HuH-7 (cell line): Measurements from ENCODE around the gene ZNF593OS.

Experiments
- DNase-seq: peaks from one replicate; pipeline ENCODE4 v3.0.0; 2011; ENCODE audit warnings: low spot score

Gene ZNF593OS

DNA sequence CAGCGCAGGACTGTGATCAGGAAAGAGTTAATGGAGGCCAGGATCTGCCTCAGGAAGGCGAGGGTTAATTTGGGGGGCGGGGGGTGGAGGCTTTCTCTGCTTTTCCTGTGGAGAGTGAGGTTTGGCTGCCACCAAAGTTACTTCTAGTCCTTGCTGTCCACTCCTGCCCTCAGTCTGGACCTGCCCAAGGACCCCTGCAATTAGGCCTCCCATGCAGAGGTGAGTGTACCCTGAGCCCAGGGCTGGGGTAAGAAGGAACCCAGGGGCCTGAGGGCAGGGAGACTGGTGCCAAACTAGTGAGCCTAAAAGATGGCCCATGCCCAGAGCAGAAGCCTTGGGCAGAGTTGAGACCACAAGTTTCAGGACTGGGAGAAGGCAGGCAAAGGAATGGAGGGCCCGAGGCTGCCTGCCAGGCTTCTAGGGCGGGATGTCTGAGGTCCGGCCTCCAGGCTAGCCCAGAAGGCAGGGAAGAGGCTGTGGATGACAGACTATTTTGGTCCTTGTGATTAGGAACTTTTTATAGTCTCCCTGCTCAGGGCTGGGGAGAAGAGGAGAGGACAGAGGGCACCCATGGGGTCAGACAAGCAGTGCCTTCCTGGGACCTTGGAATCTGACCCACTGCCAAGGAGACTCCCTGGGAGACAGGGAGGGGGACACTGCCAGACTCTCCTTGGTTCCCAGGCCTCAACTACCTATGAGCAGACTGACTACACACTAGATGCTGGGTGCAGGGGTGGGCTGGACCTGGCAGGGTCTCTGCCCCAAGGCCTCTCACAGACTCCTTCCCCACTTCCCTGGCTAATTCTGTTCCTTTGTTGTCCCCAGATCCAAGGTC, 12.5 kb downstream of the ZNF593OS start, which contains the start of gene FAM110D:
Gene FAM110D (plus strand): TSS at position 172 of the 835 bp plus-strand sequence. CDS start 2,213 bp downstream, outside the sequence.
- DNase-seq: no peak

GRCh38 chr1:26158271-26158907, 13.2 kb downstream of the ZNF593OS start:
- no peak for DNase-seq

DNA sequence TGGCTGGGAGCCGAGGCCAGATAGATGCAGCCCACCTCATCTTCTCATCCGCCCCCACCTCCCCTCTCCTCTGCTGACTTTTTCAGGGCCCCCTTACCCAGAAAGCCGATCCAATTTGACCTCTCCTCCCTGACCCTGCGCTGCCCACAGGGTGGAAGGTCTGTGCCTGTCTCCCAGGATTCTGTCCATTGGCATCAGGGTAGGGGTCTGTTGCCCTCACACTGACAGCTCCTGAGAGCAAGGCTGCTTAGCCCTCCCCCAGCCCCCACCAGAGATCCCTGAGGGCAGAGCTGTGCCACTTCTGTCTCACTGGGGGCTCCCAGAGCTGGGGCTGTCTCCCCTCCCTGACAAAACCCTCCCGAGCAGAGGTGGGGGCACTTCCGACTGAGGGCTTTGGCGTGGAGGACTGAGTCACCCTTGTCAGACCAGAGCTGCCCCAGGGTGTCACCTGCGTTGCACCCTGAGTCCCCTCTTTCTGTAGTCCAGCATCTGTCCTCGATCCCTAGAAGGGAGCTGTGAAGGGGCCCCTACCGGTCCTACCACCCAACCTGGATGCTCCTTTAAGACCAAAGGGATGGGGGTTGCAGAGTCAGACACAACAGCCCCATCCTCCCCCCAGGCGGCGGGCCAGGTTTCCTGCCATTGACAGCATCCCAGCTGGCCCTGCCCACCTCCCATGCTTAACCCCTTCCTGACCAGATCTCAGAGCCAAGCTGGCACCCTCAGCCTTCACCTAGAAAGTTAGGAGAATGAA, 15.2 kb downstream of the ZNF593OS start:
- no peak for DNase-seq

GRCh38 chr1:26155370-26156284, 16.0 kb downstream of the ZNF593OS start:
- no peak for DNase-seq

- no peak for DNase-seq
Observed at GRCh38 chr1:26154750-26155149, 16.9 kb downstream of the ZNF593OS start.

GRCh38 chr1:26153966-26154532, 17.6 kb downstream of the ZNF593OS start:
- DNase-seq: no peak

DNA sequence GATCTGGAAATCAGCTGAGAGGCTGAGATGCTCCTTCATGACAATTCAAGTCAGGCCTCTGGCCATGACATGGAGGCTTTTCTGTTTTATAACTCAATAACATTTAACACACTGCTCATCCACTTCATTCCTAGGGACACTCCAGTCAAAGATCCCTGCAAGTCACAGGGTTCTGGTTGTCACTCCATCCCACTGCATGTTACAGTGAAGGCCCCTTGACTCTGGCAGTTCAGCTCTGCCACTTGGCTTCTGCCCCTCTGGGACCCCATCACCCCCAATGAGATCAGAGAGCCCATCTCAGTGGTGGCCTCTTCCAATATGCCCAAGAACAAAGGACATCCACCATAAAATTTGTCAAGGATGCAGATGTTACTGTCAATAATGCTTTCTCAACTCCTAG, 22.7 kb downstream of the ZNF593OS start:
- DNase-seq: no peak

GRCh38 chr1:26145960-26146294, 25.7 kb downstream of the ZNF593OS start:
- DNase-seq: no peak

- DNase-seq: peak; percentile 67
Observed at GRCh38 chr1:26145041-26145959, 26.3 kb downstream of the ZNF593OS start.

DNA sequence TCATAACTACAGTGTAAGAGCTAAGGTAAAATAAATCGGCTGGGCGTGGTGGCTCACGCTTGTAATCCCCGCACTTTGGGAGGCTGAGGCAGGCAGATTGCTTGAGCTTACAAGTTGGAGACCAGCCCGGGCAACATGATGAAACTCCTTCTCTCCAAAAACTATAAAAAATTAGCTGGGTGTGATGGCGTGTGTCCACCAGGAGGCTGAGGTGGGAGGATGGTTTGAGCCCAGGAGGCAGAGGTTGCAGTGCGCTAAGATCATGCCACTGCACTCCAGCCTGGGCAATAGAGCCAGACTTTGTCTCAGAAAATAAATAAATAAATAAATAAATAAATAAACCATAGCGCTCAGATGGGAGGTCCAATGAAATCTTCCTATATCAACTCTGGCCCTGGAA, 29.5 kb downstream of the ZNF593OS start:
- DNase-seq: no peak

DNA sequence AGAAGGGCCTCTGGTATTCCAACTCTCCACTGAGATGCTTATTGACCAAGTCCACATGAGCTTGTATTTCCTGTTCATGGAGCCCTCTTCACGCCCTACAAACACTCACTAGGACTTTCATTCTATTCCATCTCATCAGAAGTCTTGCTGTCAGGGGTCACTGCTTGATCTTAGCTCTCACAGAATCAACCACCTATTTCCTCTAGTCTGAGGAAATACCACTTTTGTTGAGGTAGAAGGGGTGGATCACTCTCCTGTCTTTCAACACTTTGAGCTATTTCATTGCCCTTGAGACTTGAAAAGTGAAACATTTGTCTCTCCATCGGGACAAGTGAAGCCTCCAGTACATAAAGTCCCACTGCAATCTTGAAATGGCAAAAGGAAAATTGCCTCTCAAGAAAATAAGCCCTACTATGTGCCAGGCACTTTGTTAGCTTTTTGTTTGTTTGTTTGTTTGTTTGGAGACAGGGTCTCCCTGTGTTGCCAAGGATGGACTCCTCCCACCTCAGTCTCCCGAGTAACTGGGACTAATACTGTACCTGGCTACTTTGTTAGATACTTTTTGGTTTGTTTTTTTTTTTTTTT, 32.6 kb downstream of the ZNF593OS start:
- no peak for DNase-seq

DNA sequence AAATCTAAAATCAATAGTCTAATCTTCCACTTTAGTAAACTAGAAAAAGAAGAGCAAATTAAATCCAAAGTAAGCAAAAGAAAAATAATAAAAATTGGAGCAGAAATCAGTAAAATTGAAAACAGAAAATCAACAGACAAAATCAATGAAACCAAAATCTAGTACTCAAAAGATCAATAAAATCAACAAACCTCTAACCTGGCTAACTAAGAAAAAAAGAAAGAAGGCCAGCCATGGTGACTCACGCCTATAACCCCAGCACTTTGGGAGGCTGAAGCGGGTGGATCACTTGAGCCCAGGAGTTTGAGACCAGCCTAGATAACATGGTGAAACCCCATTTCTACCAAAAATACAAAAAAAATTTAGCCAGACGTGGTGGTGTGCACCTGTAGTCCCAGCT, 37.2 kb downstream of the ZNF593OS start:
- no peak for DNase-seq

DNA sequence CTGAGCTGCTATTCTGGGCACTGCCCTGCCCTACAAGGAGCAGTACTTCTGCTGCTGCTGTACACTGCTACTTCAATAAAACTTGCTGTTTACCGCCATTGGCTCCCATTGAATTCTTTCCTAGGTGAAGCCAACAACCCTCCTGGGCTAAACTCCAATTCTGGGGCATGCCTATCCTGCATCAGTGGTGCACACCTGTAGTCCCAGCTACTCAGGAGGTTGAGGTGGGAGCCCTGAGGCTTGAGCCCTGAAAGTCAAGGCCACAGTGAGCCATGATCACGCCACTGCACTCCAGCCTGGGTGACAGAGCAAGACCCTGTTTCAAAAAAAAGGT, 38.8 kb downstream of the ZNF593OS start:
- no peak for DNase-seq

GRCh38 chr1:26132128-26132833, 39.4 kb downstream of the ZNF593OS start:
- DNase-seq: no peak

- DNase-seq: no peak
Observed at GRCh38 chr1:26130695-26131094, 40.9 kb downstream of the ZNF593OS start.

GRCh38 chr1:26129778-26130177, 41.9 kb downstream of the ZNF593OS start:
- DNase-seq: no peak

- no peak for DNase-seq
Observed at GRCh38 chr1:26127235-26128163, 44.1 kb downstream of the ZNF593OS start.
